Measurements from ENCODE around the gene PHB1. TPM values are rescaled to one million over a fixed set of nuclear protein-coding genes. Genes with fewer than 3 reads are reported as not detected.

PHB1 gene
- polyA plus RNA-seq, 1 of the 3 experiments (the other 2 are of a cell fraction): 379 TPM

DNA sequence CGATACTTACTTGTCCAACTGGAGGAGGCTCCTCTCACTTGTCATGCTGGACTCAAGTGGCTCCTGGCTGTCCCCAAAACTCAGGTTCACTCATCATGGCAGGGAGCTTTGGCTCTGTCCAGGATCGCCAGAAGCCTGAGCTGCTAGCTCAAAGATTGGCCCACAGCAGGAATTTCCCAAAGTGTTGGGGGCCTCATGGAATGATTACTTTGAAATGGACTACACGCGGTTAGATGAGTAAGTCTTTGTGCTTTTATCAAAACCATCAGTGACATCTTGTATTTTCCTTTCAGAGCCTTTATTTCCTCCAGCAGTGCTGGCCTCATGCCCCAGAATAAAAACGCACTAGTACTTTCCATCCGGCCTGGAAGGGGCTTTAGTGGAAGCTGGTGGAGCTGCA lies 29.2 kb upstream of the PHB1 start:
- peak overlapping the region; percentile 49 for H3K4me2 ChIP-seq
- no peaks in the 10 kb centered on the region for H3K79me2 ChIP-seq (ENCODE audit: insufficient read depth)
- ChIA-PET POLR2A (no interaction called here), CTCF (interaction anchor here (1.2 to 21.7 kb wide), 5 partner anchors 8 to 124 kb away, joined by 3 to 492 read pairs (median 12); partner anchors contain the start of gene NGFR)
- H3K27ac ChIP-seq (ENCODE audit: low read depth in 2 of 2, low read length in 1 of 2): no peak overlapping the region
- H3F3A ChIP-seq (replicated peaks; ENCODE audit: insufficient read depth): peaks cover 4% of the 10 kb centered on the region
- H3K9me2 ChIP-seq: no peaks in the 10 kb centered on the region
- H2AFZ ChIP-seq (ENCODE audit: low read depth): no peak overlapping the region
- peaks cover 14 to 22% of the 10 kb centered on the region in 2 experiments; a peak in 3 of 4 replicates for H3K4me1 ChIP-seq (ENCODE audit: control insufficient read depth in 1 of 2, insufficient read depth in 2 of 2, low read depth in 1 of 2, low read length in 1 of 2)
- no peak for DNase-seq
- no peak overlapping the region for H3K9ac ChIP-seq
- 18% methylated on average over 6 of the region's 6 CpGs for WGBS (ENCODE audit: low lambda C conversion rate)
- no peak overlapping the region for H3K4me3 ChIP-seq (ENCODE audit: low read depth in 2 of 2, low read length in 1 of 2)
- peaks cover 4% of the 10 kb centered on the region; the same call in 1 of the 2 replicates for H3K27me3 ChIP-seq (ENCODE audit: insufficient read depth)
- no peaks in the 10 kb centered on the region for H3K36me3 ChIP-seq (replicated peaks in 1 of 2; ENCODE audit: control insufficient read depth in 1 of 2, insufficient read depth in 2 of 2, low read length in 1 of 2)
- no peaks in the 10 kb centered on the region for H4K20me1 ChIP-seq (ENCODE audit: insufficient read depth)
- H3K9me3 ChIP-seq: no peaks in the 10 kb centered on the region
- no peak for TF ChIP-seq TEAD4 (IDR thresholded peaks at IDR 0.05; ENCODE audit: borderline replicate concordance, insufficient read depth)
- TF ChIP-seq, protein P1, sequence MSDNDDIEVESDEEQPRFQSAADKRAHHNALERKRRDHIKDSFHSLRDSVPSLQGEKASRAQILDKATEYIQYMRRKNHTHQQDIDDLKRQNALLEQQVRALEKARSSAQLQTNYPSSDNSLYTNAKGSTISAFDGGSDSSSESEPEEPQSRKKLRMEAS (IDR thresholded peaks at IDR 0.05; ENCODE audit: low read depth): peak; percentile 87
- TF ChIP-seq FOXJ3 (CRISPR knock-in tag; IDR thresholded peaks at IDR 0.05): no peak
- TF ChIP-seq RAD21 (IDR thresholded peaks at IDR 0.05; ENCODE audit: low read length): no peak
- TF ChIP-seq RCOR1 (IDR thresholded peaks at IDR 0.05; ENCODE audit: low read length): no peak
- TF ChIP-seq, protein P2, sequence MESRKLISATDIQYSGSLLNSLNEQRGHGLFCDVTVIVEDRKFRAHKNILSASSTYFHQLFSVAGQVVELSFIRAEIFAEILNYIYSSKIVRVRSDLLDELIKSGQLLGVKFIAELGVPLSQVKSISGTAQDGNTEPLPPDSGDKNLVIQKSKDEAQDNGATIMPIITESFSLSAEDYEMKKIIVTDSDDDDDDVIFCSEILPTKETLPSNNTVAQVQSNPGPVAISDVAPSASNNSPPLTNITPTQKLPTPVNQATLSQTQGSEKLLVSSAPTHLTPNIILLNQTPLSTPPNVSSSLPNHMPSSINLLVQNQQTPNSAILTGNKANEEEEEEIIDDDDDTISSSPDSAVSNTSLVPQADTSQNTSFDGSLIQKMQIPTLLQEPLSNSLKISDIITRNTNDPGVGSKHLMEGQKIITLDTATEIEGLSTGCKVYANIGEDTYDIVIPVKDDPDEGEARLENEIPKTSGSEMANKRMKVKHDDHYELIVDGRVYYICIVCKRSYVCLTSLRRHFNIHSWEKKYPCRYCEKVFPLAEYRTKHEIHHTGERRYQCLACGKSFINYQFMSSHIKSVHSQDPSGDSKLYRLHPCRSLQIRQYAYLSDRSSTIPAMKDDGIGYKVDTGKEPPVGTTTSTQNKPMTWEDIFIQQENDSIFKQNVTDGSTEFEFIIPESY (IDR thresholded peaks at IDR 0.05; ENCODE audit: borderline replicate concordance, low read depth): 0 out of 2 replicates have a peak, but pooled peaks have one; percentile 34
- TF ChIP-seq MXI1 (IDR thresholded peaks at IDR 0.05; ENCODE audit: low read depth, low read length): no peak
- no peak for TF ChIP-seq TAF1 (IDR thresholded peaks at IDR 0.05; ENCODE audit: borderline replicate concordance, low read depth, low read length)
- 0 out of 2 replicates have a peak, but pooled peaks have one; percentile 20 for TF ChIP-seq ELF1 (IDR thresholded peaks at IDR 0.05)
- TF ChIP-seq, protein P3, sequence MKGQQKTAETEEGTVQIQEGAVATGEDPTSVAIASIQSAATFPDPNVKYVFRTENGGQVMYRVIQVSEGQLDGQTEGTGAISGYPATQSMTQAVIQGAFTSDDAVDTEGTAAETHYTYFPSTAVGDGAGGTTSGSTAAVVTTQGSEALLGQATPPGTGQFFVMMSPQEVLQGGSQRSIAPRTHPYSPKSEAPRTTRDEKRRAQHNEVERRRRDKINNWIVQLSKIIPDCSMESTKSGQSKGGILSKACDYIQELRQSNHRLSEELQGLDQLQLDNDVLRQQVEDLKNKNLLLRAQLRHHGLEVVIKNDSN (IDR thresholded peaks at IDR 0.05; ENCODE audit: borderline replicate concordance, low read depth): no peak
- no peak for TF ChIP-seq RFX5 (IDR thresholded peaks at IDR 0.05; ENCODE audit: low read length)
- no peak; the same call in 1 of the 2 replicates for TF ChIP-seq POLR2AphosphoS5 (IDR thresholded peaks at IDR 0.05; ENCODE audit: low read depth, low read length)
- TF ChIP-seq GATA2 (CRISPR knock-in tag; IDR thresholded peaks at IDR 0.05): no peak
- TF ChIP-seq USF2 (IDR thresholded peaks at IDR 0.05; ENCODE audit: borderline replicate concordance, low read depth, low read length): no peak
- no peak for TF ChIP-seq CHD2 (IDR thresholded peaks at IDR 0.05; ENCODE audit: low read length, partially characterized antibody)
- peak; percentile 92 for TF ChIP-seq TCF12 (IDR thresholded peaks at IDR 0.05)
- peak in 1 of 2 experiments; percentile 80; a peak in 1 of 4 replicates for TF ChIP-seq EP300 (IDR thresholded peaks at IDR 0.05; ENCODE audit: borderline replicate concordance in 1 of 2, low read depth in 1 of 2, low read length in 1 of 2)
- TF ChIP-seq NFIC (IDR thresholded peaks at IDR 0.05; ENCODE audit: borderline replicate concordance): peak; percentile 85
- TF ChIP-seq EZH2phosphoT487 (IDR thresholded peaks at IDR 0.05; ENCODE audit: borderline replicate concordance, low read depth): no peak
- no peak; the same call in 1 of the 2 replicates for TF ChIP-seq JUND (IDR thresholded peaks at IDR 0.05)
- TF ChIP-seq SMC3 (IDR thresholded peaks at IDR 0.05; ENCODE audit: low read depth, low read length): no peak
- peak; percentile 76 for TF ChIP-seq FOSL2 (IDR thresholded peaks at IDR 0.05; ENCODE audit: borderline replicate concordance, low read depth)
- TF ChIP-seq FOXM1 (IDR thresholded peaks at IDR 0.05; ENCODE audit: low read depth): no peak
- no peak for TF ChIP-seq IRF3 (IDR thresholded peaks at IDR 0.05; ENCODE audit: low read depth, low read length)
- TF ChIP-seq MEF2A (IDR thresholded peaks at IDR 0.05; ENCODE audit: borderline replicate concordance, low read depth): no peak
- no peak for TF ChIP-seq NRF1 (IDR thresholded peaks at IDR 0.05; ENCODE audit: low read depth, low read length)
- peak; percentile 78 for TF ChIP-seq PBX3 (IDR thresholded peaks at IDR 0.05)
- TF ChIP-seq SIN3A (IDR thresholded peaks at IDR 0.05; ENCODE audit: borderline replicate concordance, low read depth, low read length): peak; percentile 45; the same call in 1 of the 2 replicates
- no peak for TF ChIP-seq GABPA (IDR thresholded peaks at IDR 0.05; ENCODE audit: low read depth)
- TF ChIP-seq RXRA (IDR thresholded peaks at IDR 0.05; ENCODE audit: borderline replicate concordance, low read depth): no peak
- no peak for TF ChIP-seq YY1 (IDR thresholded peaks at IDR 0.05; ENCODE audit: low read depth)

Measured in SK-N-SH (cell line).